Endothelial cell (in vitro differentiated cells): ENCODE results near the gene SLF1. TPM values are rescaled to one million over a fixed set of nuclear protein-coding genes. Genes with fewer than 3 reads are reported as not detected.
"Not testable (repeated sequence)": the region's sequence is repeated elsewhere in the genome, so short reads cannot be mapped to it uniquely, and the experiment has no call there.

Experiments used
- DNase-seq: peaks from one replicate; pipeline ENCODE4 v3.0.0; 2021; ENCODE audit warnings: low spot score
- H3K27ac Mint-ChIP-seq: one replicate; pipeline ENCODE4 v1.8.0; 2021; ENCODE audit warnings: mixed read lengths, inconsistent platforms; ENCODE audit not compliant: unreplicated experiment
- H3K27me3 Mint-ChIP-seq: one replicate; pipeline ENCODE4 v1.8.0; 2021; ENCODE audit warnings: mild to moderate bottlenecking, moderate library complexity, mixed read lengths, inconsistent platforms; ENCODE audit not compliant: unreplicated experiment
- H3K36me3 Mint-ChIP-seq: one replicate; pipeline ENCODE4 v1.8.0; 2021; ENCODE audit warnings: mild to moderate bottlenecking, low read depth, mixed read lengths, inconsistent platforms; ENCODE audit not compliant: unreplicated experiment
- H3K4me1 Mint-ChIP-seq: one replicate; pipeline ENCODE4 v1.8.0; 2021; ENCODE audit warnings: mild to moderate bottlenecking, mixed read lengths, inconsistent platforms; ENCODE audit not compliant: unreplicated experiment
- H3K4me3 Mint-ChIP-seq: one replicate; pipeline ENCODE4 v1.8.0; 2021; ENCODE audit warnings: mild to moderate bottlenecking, mixed read lengths, inconsistent platforms; ENCODE audit not compliant: unreplicated experiment
- H3K9me3 Mint-ChIP-seq: one replicate; pipeline ENCODE4 v1.8.0; 2021; ENCODE audit warnings: mixed read lengths, inconsistent platforms; ENCODE audit not compliant: unreplicated experiment
- CTCF ChIP-seq: fragments of 200-600 bp; sonication (generic); IDR thresholded peaks from one replicate; pipeline ENCODE4 v1.5.0; 2021; ENCODE audit warnings: antibody characterized with exemption; ENCODE audit not compliant: unreplicated experiment
- long read RNA-seq: library from polyadenylated mRNA; unstranded; transcript quantifications from one replicate; pipeline ENCODE4 v2.0.0, GENCODE V29; 2020; ENCODE audit not compliant: unreplicated experiment
- total RNA-seq: library from RNA; stranded (reverse); fragmentation: NEBNext Ultra II Directional; extraction: Animal tissue kit (Norgen Biotek cat#: 25700); gene quantifications from one replicate; pipeline ENCODE4 v1.2.1, GENCODE V29; 2021; ENCODE audit not compliant: unreplicated experiment

Gene SLF1
- total RNA-seq, result 4.6 TPM
- long read RNA-seq, result 0 reads

- peak; percentile 82 for DNase-seq
- Mint-ChIP-seq H3K9me3 (no peaks in the 10 kb centered on the region), H3K27ac (peak within 1 kb of the TSS; percentile 96), H3K36me3 (no peaks in the 10 kb centered on the region), H3K4me1 (peaks cover 6% of the 10 kb centered on the region), H3K27me3 (peaks cover 6% of the 10 kb centered on the region), H3K4me3 (peak within 1 kb of the TSS; percentile 93)
- no peak for TF ChIP-seq CTCF
These were observed at the start of gene SLF1, which contains the start of gene KIAA0825 for GRCh38 chr5:94618493-94619328. TSS of gene SLF1 (plus strand) at chr5:94618669. CDS start at chr5:94628811, 10,142 bp downstream. TSS of gene KIAA0825 (minus strand) at chr5:94618604. CDS start at chr5:94537126, 81,478 bp downstream.

GRCh38 chr5:94571415-94571814 is 47.1 kb upstream of the SLF1 start:
- H3K27me3 Mint-ChIP-seq, result no peaks in the 10 kb centered on the region
- no peak for TF ChIP-seq CTCF
- H3K4me1 Mint-ChIP-seq, result no peaks in the 10 kb centered on the region
- no peak overlapping the region for H3K4me3 Mint-ChIP-seq
- no peaks in the 10 kb centered on the region for H3K36me3 Mint-ChIP-seq
- no peaks in the 10 kb centered on the region for H3K9me3 Mint-ChIP-seq
- no peak overlapping the region for H3K27ac Mint-ChIP-seq
- no peak for DNase-seq

GRCh38 chr5:94573349-94573748 is 45.1 kb upstream of the SLF1 start:
- H3K4me1 Mint-ChIP-seq, H3K27ac Mint-ChIP-seq, H3K4me3 Mint-ChIP-seq, H3K27me3 Mint-ChIP-seq, DNase-seq, H3K36me3 Mint-ChIP-seq, H3K9me3 Mint-ChIP-seq: not testable (repeated sequence)

GRCh38 chr5:94575196-94575595 is 43.3 kb upstream of the SLF1 start:
- no peaks in the 10 kb centered on the region for H3K4me1 Mint-ChIP-seq
- no peak overlapping the region for H3K4me3 Mint-ChIP-seq
- no peak for DNase-seq
- no peak for TF ChIP-seq CTCF
- H3K27me3 Mint-ChIP-seq, result no peaks in the 10 kb centered on the region
- no peaks in the 10 kb centered on the region for H3K9me3 Mint-ChIP-seq
- H3K27ac Mint-ChIP-seq, result no peak overlapping the region
- no peaks in the 10 kb centered on the region for H3K36me3 Mint-ChIP-seq

GRCh38 chr5:94577466-94578245 is 40.8 kb upstream of the SLF1 start:
- no peak for DNase-seq
- Mint-ChIP-seq H3K36me3 (no peaks in the 10 kb centered on the region), H3K4me3 (no peak overlapping the region), H3K9me3 (no peaks in the 10 kb centered on the region), H3K27me3 (peaks cover 2% of the 10 kb centered on the region), H3K27ac (no peak overlapping the region), H3K4me1 (no peaks in the 10 kb centered on the region)
- TF ChIP-seq CTCF, result no peak
